Adrenal gland (tissue), 12 donors: ENCODE measurements around the gene TEX264. TPM values are rescaled to one million over a fixed set of nuclear protein-coding genes. Genes with fewer than 3 reads are reported as not detected.

Experiments
- DNase-seq, 7 donors: peaks; one replicate each; pipeline ENCODE4 v3.0.0-alpha.2; 2019 to 2020
- H3K27ac ChIP-seq, 5 donors: fragments of 200-600 bp; sonication (generic) in 4 of 5; 1 replicate in 3 of 5; 2 replicates in 2 of 5; pipeline versions ENCODE4 v1.5.1 to v1.8.0; 2016 to 2020; ENCODE audit warnings: mild to moderate bottlenecking in 1 of 5
- H3K27me3 ChIP-seq: fragments of 200-600 bp; 2 replicates; pipeline ENCODE4 v1.8.0; 2021
- H3K36me3 ChIP-seq, 2 donors: fragments of 200-600 bp; replicated peaks in 1 of 2; 1 replicate in 1 of 2; 2 replicates in 1 of 2; pipeline versions ENCODE4 v1.5.1 to v1.8.0; 2018 to 2022
- H3K4me1 ChIP-seq, 2 donors: fragments of 200-600 bp; replicated peaks in 1 of 2; 1 replicate in 1 of 2; 2 replicates in 1 of 2; pipeline versions ENCODE4 v1.5.1 to v1.8.0; 2018 to 2021
- H3K4me3 ChIP-seq, 4 donors: fragments of 200-600 bp; sonication (generic) in 3 of 4; one replicate each; pipeline ENCODE4 v1.5.1; 2016 to 2018
- H3K9me3 ChIP-seq, 3 donors: fragments of 200-600 bp; sonication (generic) in 1 of 3; replicated peaks in 1 of 3; 1 replicate in 2 of 3; 2 replicates in 1 of 3; pipeline versions ENCODE4 v1.5.1 to v1.8.0; 2016 to 2021
- POLR2A ChIP-seq, 2 donors: fragments of 450-650 bp; IDR thresholded peaks; one replicate each; pipeline ENCODE4 v1.6.1; 2017; ENCODE audit warnings: antibody characterized with exemption in 2 of 2, mild to moderate bottlenecking in 2 of 2, moderate library complexity in 1 of 2
- WGBS, 4 donors: extraction: QIAGEN DNeasy Blood & Tissue Kit in 2 of 4; methylation state at CpG; one replicate each; pipeline versions ENCODE4 v1.1.5 to v1.1.7; 2013 to 2017; 5-methylcytosine and 5-hydroxymethylcytosine counted together
- intact Hi-C, 2 donors: fragments of 100-400 bp; cut with DNase I; formaldehyde crosslinking; loops; one replicate each; pipeline versions ENCODE4 v1.14.1 to v1.15.0; 2022 to 2023
- polyA plus RNA-seq, 3 donors: library from polyadenylated mRNA; stranded (reverse); fragments of 200-250 nt in 2 of 3; fragments of 350-450 nt in 1 of 3; fragmentation: Illumina TruSeq in 1 of 3; extraction: RNeasy Lipid Tissue Mini Kit (QIAGEN cat#74804) in 1 of 3; gene quantifications; one replicate each; pipeline ENCODE4 v1.2.3, GENCODE V29; 2013 to 2014
- total RNA-seq, 9 donors: library from RNA; depleted of rRNA in 4 of 9; stranded (reverse); fragments of >200 nt in 4 of 9; fragments of 120-200 nt in 1 of 9; fragmentation: NEBNext Ultra II Directional in 1 of 9; extraction: Animal tissue kit (Norgen Biotek cat#: 25700) in 1 of 9; gene quantifications; one replicate each; pipeline versions ENCODE4 v1.1.0 to v1.2.4, GENCODE V29; 2013 to 2023
- TF ChIP-seq, protein P1 (sequence below), 6 experiments: fragments of 450-650 bp in 4 of 6; fragments of 200-600 bp in 2 of 6; sonication (generic) in 1 of 6; IDR thresholded peaks; 1 replicate in 5 of 6; 2 replicates in 1 of 6; pipeline versions ENCODE4 v1.5.1 to v1.8.0; 2016 to 2021; ENCODE audit warnings: antibody characterized with exemption in 6 of 6, mild to moderate bottlenecking in 2 of 6, moderate library complexity in 1 of 6
- donor health status: healthy with polysubstance abuse.
- donor health status: Bipolar disorder and iron deficiency.
- donor health status: DM: yes; HTN: yes; CAD: no.
- donor health status: DM: no; HTN: no; CAD: no.
- donor health status: DM: no; HTN: no; CAD: no.
- donor health status: DM: yes; HTN: yes; CAD: no.

The TEX264 gene
- total and polyA plus RNA-seq, 12 donors: 64.7 to 207 (median 125) TPM

DNA sequence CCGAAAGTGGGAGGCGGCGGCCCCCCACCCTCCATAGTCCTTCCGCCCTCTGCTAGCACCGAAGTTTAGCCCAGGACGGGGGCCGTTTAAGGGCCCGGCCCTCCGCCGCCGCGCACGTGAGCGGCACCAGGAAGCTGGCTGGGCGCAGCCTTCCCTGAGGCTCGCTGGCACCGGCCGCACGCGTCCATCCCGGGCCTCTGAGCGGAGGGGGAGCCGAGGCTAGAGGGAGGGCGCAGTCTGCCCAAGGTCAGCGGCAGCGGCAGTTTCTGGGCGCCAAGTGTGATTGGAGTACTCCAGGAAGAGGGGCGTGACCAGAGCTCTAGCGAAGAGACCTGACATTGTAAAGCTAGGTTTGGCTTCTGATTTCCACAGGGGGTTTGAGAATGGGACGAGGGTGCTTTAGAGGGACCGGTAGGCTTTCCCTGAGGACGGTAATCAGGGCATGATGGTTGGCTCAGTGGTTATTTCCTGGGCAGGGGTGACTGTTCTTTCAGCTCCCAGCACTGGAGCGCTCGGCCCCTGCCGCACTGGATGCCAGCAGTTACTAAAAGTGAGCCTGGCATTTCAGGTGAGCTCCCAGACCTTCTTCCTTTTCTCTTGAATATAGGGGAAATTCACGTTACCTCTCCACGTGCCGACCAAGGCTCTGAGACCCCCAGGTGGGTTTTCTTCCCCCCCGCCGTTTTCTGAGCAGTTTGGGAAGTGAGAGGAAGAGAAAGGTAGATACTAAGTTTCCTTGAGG lies 853 bp downstream of the TEX264 start:
- WGBS, 4 donors: 4 to 8% (median 6%) methylated on average over 16 to 40 of the region's 40 CpGs
- Histone ChIP-seq H3K9me3 (no peaks in the 10 kb centered on the region), H3K27ac (peak overlapping the region; percentile 90 to 96 (median 93)), H3K27me3 (no peaks in the 10 kb centered on the region), H3K4me1 (peaks cover 14 to 41% of the 10 kb centered on the region in 2 donors), H3K36me3 (peaks cover 0 to 9% of the 10 kb centered on the region in 2 donors), H3K4me3 (peak overlapping the region; percentile 57 to 100 (median 88))
- DNase-seq: peak; percentile 81 to 94 (median 87)
- TF ChIP-seq, protein P1, sequence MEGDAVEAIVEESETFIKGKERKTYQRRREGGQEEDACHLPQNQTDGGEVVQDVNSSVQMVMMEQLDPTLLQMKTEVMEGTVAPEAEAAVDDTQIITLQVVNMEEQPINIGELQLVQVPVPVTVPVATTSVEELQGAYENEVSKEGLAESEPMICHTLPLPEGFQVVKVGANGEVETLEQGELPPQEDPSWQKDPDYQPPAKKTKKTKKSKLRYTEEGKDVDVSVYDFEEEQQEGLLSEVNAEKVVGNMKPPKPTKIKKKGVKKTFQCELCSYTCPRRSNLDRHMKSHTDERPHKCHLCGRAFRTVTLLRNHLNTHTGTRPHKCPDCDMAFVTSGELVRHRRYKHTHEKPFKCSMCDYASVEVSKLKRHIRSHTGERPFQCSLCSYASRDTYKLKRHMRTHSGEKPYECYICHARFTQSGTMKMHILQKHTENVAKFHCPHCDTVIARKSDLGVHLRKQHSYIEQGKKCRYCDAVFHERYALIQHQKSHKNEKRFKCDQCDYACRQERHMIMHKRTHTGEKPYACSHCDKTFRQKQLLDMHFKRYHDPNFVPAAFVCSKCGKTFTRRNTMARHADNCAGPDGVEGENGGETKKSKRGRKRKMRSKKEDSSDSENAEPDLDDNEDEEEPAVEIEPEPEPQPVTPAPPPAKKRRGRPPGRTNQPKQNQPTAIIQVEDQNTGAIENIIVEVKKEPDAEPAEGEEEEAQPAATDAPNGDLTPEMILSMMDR (IDR thresholded peaks at IDR 0.05): no peak
- TF ChIP-seq POLR2A (IDR thresholded peaks at IDR 0.05): peak in 1 of 2 donors; percentile 74
- intact Hi-C loops: loop anchor here in 1 of 2 donors (10.0 kb wide), 1 partner anchor 277 kb away; the partner anchor contains the start of gene RBM15B

DNA sequence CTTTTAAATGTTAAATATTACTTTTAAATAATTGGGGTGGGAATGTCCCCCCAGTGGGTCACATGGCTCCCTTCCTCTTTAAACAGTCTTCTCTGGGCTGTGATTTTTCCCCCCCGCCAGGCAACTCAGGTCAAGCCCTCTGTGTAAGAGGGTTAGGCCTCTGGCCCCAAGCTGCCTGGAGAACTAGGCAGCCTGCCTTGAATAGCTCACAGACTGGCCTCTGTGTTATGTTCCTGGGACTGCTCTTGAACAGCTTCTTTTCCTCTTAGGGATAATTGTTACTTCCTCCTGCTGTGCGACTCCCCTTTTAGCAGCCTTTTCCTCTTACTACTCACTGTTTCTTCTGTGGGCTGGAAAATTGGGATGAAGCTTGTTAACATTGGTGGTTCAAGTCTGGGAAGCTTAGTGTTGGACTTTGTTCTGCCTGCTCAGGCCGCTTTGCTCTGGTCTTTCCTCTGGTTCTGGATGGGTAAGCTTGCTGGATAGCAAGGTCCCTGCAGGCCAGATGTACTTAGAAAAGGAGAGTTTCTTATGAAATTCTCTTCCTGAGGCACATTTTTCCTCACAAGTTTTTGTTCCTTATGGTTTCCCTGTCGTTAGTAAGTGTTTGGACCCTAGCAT lies 2.2 kb downstream of the TEX264 start:
- TF ChIP-seq, protein P1 (IDR thresholded peaks at IDR 0.05): no peak
- no peak for TF ChIP-seq POLR2A (IDR thresholded peaks at IDR 0.05)
- 80 to 88% (median 85%) methylated on average over 4 of the region's 4 CpGs for WGBS, 4 donors
- Histone ChIP-seq H3K27ac (no peak overlapping the region), H3K36me3 (peaks cover 0 to 9% of the 10 kb centered on the region in 2 donors), H3K4me3 (no peak overlapping the region), H3K27me3 (no peaks in the 10 kb centered on the region), H3K4me1 (peaks cover 14 to 41% of the 10 kb centered on the region in 2 donors), H3K9me3 (no peaks in the 10 kb centered on the region)
- intact Hi-C loops: loop anchor here in 1 of 2 donors (10.0 kb wide), 1 partner anchor 278 kb away; the partner anchor contains the start of gene RBM15B
- DNase-seq: peak in 3 of 7 donors; percentile 8 to 46 (median 13)

DNA sequence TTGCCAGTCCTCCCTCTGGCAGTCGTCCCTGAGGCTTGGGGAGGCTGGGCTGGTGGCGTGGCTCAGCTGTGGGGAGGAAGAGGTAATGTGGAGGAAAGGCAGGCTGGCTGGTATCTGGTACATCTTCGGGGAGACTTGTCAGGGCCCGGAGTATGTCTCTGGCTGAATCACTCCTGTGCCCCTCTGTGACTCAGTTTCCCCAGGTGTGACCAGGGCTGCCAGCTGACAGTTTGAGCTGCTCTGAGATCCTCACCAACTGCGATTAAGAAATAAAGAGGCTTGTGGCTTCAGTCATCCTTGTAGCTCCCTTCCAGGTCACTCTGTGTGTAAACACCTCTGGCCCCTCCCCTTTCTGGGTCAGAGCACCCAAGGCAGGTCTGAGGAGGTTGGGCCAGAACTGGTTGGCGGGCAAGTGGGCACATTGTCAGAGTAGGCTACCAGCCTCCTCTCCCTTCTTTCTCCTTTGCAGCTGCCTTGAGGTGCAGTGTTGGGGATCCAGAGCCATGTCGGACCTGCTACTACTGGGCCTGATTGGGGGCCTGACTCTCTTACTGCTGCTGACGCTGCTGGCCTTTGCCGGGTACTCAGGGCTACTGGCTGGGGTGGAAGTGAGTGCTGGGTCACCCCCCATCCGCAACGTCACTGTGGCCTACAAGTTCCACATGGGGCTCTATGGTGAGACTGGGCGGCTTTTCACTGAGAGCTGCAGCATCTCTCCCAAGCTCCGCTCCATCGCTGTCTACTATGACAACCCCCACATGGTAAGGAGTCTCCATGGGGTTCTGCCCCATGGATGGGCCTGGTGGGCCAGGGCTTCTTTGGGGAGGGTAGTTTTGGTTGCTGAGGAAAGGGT lies 3.0 kb downstream of the TEX264 start:
- intact Hi-C loops: loop anchor here in 1 of 2 donors (10.0 kb wide), 1 partner anchor 279 kb away; the partner anchor contains the start of gene RBM15B
- DNase-seq: peak in 4 of 7 donors; percentile 5 to 48 (median 18)
- H3K4me3 ChIP-seq: no peak overlapping the region
- no peaks in the 10 kb centered on the region for H3K27me3 ChIP-seq
- peaks cover 0 to 9% of the 10 kb centered on the region in 2 donors for H3K36me3 ChIP-seq
- WGBS, 4 donors: 87 to 95% (median 92%) methylated on average over 7 to 14 of the region's 14 CpGs
- no peaks in the 10 kb centered on the region for H3K9me3 ChIP-seq
- no peak for TF ChIP-seq POLR2A (IDR thresholded peaks at IDR 0.05)
- TF ChIP-seq, protein P1 (IDR thresholded peaks at IDR 0.05): no peak
- H3K27ac ChIP-seq: no peak overlapping the region
- H3K4me1 ChIP-seq: peaks cover 14 to 37% of the 10 kb centered on the region in 2 donors
